GM18517 (cell line): ENCODE data around the gene PCDHGB2.
"Not testable (repeated sequence)": the region's sequence is repeated elsewhere in the genome, so short reads cannot be mapped to it uniquely, and the experiment has no call there.

Source experiments
- ATAC-seq: cut with Tn5 transposase; IDR thresholded peaks from one replicate; pipeline ENCODE4 v1.9.1; 2021; ENCODE audit warnings: mild to moderate bottlenecking, moderate library complexity; ENCODE audit not compliant: unreplicated experiment

PCDHGB2 gene

GRCh38 chr5:141349917-141350619 is 9.7 kb upstream of the PCDHGB2 start, which contains the start of gene PCDHGB1:
PCDHGB1 (plus strand) TSS chr5:141350099; CDS start chr5:141350261, 162 bp downstream.
- no peak for ATAC-seq

GRCh38 chr5:141351591-141351990 is 8.2 kb upstream of the PCDHGB2 start:
- no peak for ATAC-seq

GRCh38 chr5:141354900-141355469 is 4.8 kb upstream of the PCDHGB2 start, which contains the start of gene PCDHGA4:
PCDHGA4 (plus strand) TSS chr5:141355021; CDS start chr5:141355108, 87 bp downstream.
- ATAC-seq = no peak

- ATAC-seq = no peak
Observed at GRCh38 chr5:141355641-141356040, 4.2 kb upstream of the PCDHGB2 start.

GRCh38 chr5:141356133-141356532 is 3.7 kb upstream of the PCDHGB2 start:
- no peak for ATAC-seq

GRCh38 chr5:141356950-141357349 is 2.8 kb upstream of the PCDHGB2 start:
- no peak for ATAC-seq

- no peak for ATAC-seq
Observed at GRCh38 chr5:141360685-141361084, 891 bp downstream of the PCDHGB2 start.

- no peak for ATAC-seq
Observed at GRCh38 chr5:141362719-141363118, 2.9 kb downstream of the PCDHGB2 start.

GRCh38 chr5:141363952-141364660 is 4.3 kb downstream of the PCDHGB2 start, which contains the start of gene PCDHGA5:
PCDHGA5 (plus strand) TSS chr5:141364162; CDS start chr5:141364331, 169 bp downstream.
- no peak for ATAC-seq

- ATAC-seq = no peak
Observed at GRCh38 chr5:141366016-141366896, 6.5 kb downstream of the PCDHGB2 start.

- ATAC-seq = peak; percentile 90
Observed at GRCh38 chr5:141369994-141370848, 10.4 kb downstream of the PCDHGB2 start, which contains the start of gene PCDHGB3. PCDHGB3 (plus strand) TSS chr5:141370242; CDS start chr5:141370395, 153 bp downstream.

GRCh38 chr5:141371572-141372475 is 12.0 kb downstream of the PCDHGB2 start:
- ATAC-seq = no peak

- no peak for ATAC-seq
Observed at GRCh38 chr5:141373673-141374317, 14.0 kb downstream of the PCDHGB2 start, which contains the start of gene PCDHGA6. PCDHGA6 (plus strand) TSS chr5:141373891; CDS start chr5:141374084, 193 bp downstream.

- no peak for ATAC-seq
Observed at GRCh38 chr5:141374627-141375026, 14.8 kb downstream of the PCDHGB2 start.

GRCh38 chr5:141375444-141376155 is 15.8 kb downstream of the PCDHGB2 start:
- not testable (repeated sequence) for ATAC-seq

- no peak for ATAC-seq
Observed at GRCh38 chr5:141382469-141383294, 22.9 kb downstream of the PCDHGB2 start, which contains the start of gene PCDHGA7. PCDHGA7 (plus strand) TSS chr5:141382742; CDS start chr5:141382900, 158 bp downstream.
